Measurements from ENCODE around the gene ZFR. TPM values are rescaled to one million over a fixed set of nuclear protein-coding genes. Genes with fewer than 3 reads are reported as not detected.

Gene ZFR
- total and polyA plus RNA-seq, 4 donors = 17.5 to 44.5 (median 30.8) TPM

- TF ChIP-seq, protein P1, sequence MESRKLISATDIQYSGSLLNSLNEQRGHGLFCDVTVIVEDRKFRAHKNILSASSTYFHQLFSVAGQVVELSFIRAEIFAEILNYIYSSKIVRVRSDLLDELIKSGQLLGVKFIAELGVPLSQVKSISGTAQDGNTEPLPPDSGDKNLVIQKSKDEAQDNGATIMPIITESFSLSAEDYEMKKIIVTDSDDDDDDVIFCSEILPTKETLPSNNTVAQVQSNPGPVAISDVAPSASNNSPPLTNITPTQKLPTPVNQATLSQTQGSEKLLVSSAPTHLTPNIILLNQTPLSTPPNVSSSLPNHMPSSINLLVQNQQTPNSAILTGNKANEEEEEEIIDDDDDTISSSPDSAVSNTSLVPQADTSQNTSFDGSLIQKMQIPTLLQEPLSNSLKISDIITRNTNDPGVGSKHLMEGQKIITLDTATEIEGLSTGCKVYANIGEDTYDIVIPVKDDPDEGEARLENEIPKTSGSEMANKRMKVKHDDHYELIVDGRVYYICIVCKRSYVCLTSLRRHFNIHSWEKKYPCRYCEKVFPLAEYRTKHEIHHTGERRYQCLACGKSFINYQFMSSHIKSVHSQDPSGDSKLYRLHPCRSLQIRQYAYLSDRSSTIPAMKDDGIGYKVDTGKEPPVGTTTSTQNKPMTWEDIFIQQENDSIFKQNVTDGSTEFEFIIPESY (IDR thresholded peaks at IDR 0.05) = no peak
- TF ChIP-seq NR2F2 (IDR thresholded peaks at IDR 0.05) = no peak
- no peak for TF ChIP-seq FOXA1 (IDR thresholded peaks at IDR 0.05)
These were observed 4.7 kb upstream of the ZFR start (continued) for GRCh38 chr5:32449262-32449661.

- no peak for TF ChIP-seq MAX (IDR thresholded peaks at IDR 0.05)
- TF ChIP-seq HNF4G (IDR thresholded peaks at IDR 0.05) = no peak
- no peak for TF ChIP-seq FOXA1 (IDR thresholded peaks at IDR 0.05)
- no peak for TF ChIP-seq TAF1 (conservative IDR thresholded peaks at IDR 0.05)
- no peak for TF ChIP-seq ATF3 (IDR thresholded peaks at IDR 0.05)
- no peak for TF ChIP-seq YY1 (IDR thresholded peaks at IDR 0.05)
- TF ChIP-seq CTCF (IDR thresholded peaks at IDR 0.05; ENCODE audit: low read depth, low read length, missing input control) = no peak
- TF ChIP-seq HNF4A (conservative IDR thresholded peaks at IDR 0.05) = no peak
- TF ChIP-seq GABPA (IDR thresholded peaks at IDR 0.05 in 1 of 2, conservative IDR thresholded peaks at IDR 0.05 in 1 of 2) = no peak
- TF ChIP-seq FOXA2 (IDR thresholded peaks at IDR 0.05) = no peak
- TF ChIP-seq NR2F2 (IDR thresholded peaks at IDR 0.05) = no peak
- TF ChIP-seq, protein P2, sequence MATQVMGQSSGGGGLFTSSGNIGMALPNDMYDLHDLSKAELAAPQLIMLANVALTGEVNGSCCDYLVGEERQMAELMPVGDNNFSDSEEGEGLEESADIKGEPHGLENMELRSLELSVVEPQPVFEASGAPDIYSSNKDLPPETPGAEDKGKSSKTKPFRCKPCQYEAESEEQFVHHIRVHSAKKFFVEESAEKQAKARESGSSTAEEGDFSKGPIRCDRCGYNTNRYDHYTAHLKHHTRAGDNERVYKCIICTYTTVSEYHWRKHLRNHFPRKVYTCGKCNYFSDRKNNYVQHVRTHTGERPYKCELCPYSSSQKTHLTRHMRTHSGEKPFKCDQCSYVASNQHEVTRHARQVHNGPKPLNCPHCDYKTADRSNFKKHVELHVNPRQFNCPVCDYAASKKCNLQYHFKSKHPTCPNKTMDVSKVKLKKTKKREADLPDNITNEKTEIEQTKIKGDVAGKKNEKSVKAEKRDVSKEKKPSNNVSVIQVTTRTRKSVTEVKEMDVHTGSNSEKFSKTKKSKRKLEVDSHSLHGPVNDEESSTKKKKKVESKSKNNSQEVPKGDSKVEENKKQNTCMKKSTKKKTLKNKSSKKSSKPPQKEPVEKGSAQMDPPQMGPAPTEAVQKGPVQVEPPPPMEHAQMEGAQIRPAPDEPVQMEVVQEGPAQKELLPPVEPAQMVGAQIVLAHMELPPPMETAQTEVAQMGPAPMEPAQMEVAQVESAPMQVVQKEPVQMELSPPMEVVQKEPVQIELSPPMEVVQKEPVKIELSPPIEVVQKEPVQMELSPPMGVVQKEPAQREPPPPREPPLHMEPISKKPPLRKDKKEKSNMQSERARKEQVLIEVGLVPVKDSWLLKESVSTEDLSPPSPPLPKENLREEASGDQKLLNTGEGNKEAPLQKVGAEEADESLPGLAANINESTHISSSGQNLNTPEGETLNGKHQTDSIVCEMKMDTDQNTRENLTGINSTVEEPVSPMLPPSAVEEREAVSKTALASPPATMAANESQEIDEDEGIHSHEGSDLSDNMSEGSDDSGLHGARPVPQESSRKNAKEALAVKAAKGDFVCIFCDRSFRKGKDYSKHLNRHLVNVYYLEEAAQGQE (IDR thresholded peaks at IDR 0.05) = no peak
- TF ChIP-seq EGR1 (IDR thresholded peaks at IDR 0.05; ENCODE audit: low read depth in 2 of 2) = no peak
- no peak for TF ChIP-seq RAD21 (IDR thresholded peaks at IDR 0.05)
- Histone ChIP-seq H3K27ac (ENCODE audit: low read depth in 1 of 2, low read length in 2 of 2) (no peak overlapping the region), H3K4me1 (ENCODE audit: control insufficient read depth in 4 of 4, insufficient read depth in 4 of 4, low read length in 3 of 4) (peaks cover 3 to 20% (median 15%) of the 10 kb centered on the region in 4 donors), H3K27me3 (ENCODE audit: control insufficient read depth in 4 of 4, insufficient read depth in 4 of 4, low read length in 3 of 4) (no peaks in the 10 kb centered on the region), H3K36me3 (ENCODE audit: control insufficient read depth in 4 of 4, insufficient read depth in 3 of 4, low read depth in 1 of 4, low read length in 3 of 4) (no peaks in the 10 kb centered on the region), H3K9ac (ENCODE audit: low read depth in 1 of 2, low read length in 2 of 2) (no peak overlapping the region), H3K9me3 (ENCODE audit: control insufficient read depth in 4 of 4, low read length in 3 of 4) (no peaks in the 10 kb centered on the region), H3K4me3 (ENCODE audit: low read depth in 1 of 3, low read length in 3 of 3) (no peak overlapping the region)
- WGBS = 78% methylated on average over 5 of the region's 5 CpGs
- no peak for DNase-seq (ENCODE audit: low spot score)
These were observed 2.1 kb upstream of the ZFR start for GRCh38 chr5:32446630-32447029.
